Measurements from ENCODE around the gene ST14.

ST14 gene

GRCh38 chr11:130137999-130138398, 21.6 kb upstream of the ST14 start:
- no peak for DNase-seq

GRCh38 chr11:130139401-130139800, 20.2 kb upstream of the ST14 start:
- DNase-seq: no peak

- DNase-seq: no peak
Measured at GRCh38 chr11:130141561-130142341, 17.8 kb upstream of the ST14 start.

GRCh38 chr11:130144141-130144540, 15.4 kb upstream of the ST14 start:
- no peak for DNase-seq

GRCh38 chr11:130144861-130145281, 14.7 kb upstream of the ST14 start:
- DNase-seq: no peak

- DNase-seq: no peak
Measured at GRCh38 chr11:130145311-130145812, 14.2 kb upstream of the ST14 start.

GRCh38 chr11:130145975-130146776, 13.4 kb upstream of the ST14 start:
- DNase-seq: no peak

GRCh38 chr11:130146796-130147195, 12.8 kb upstream of the ST14 start:
- DNase-seq: peak; percentile 41

- DNase-seq: no peak
Measured at GRCh38 chr11:130148796-130149326, 10.7 kb upstream of the ST14 start.

- no peak for DNase-seq
Measured at GRCh38 chr11:130150790-130151189, 8.8 kb upstream of the ST14 start.

GRCh38 chr11:130151196-130151595, 8.4 kb upstream of the ST14 start:
- DNase-seq: no peak

- no peak for DNase-seq
Measured at GRCh38 chr11:130156108-130157022, 3.2 kb upstream of the ST14 start.

GRCh38 chr11:130157101-130157500, 2.5 kb upstream of the ST14 start:
- no peak for DNase-seq

- no peak for DNase-seq
Measured at GRCh38 chr11:130157840-130158239, 1.7 kb upstream of the ST14 start.

- DNase-seq: no peak
Measured at GRCh38 chr11:130159139-130159538, 443 bp upstream of the ST14 start.

GRCh38 chr11:130160498-130161155, 1.0 kb downstream of the ST14 start:
- DNase-seq: no peak

- no peak for DNase-seq
Measured at GRCh38 chr11:130161441-130162145, 2.0 kb downstream of the ST14 start.

- DNase-seq: no peak
Measured at GRCh38 chr11:130162733-130163132, 3.2 kb downstream of the ST14 start.

- no peak for DNase-seq
Measured at GRCh38 chr11:130163346-130164220, 4.0 kb downstream of the ST14 start.

- DNase-seq: no peak
Measured at GRCh38 chr11:130164221-130164570, 4.6 kb downstream of the ST14 start.

All from CD4-positive, alpha-beta T cell treated with Interleukin-12 subunit alpha and Interleukin-12 subunit beta, for 1 hour (primary cell).